SJCRH30 (cell line): ENCODE measurements around the gene LGALS3BP. TPM values are rescaled to one million over a fixed set of nuclear protein-coding genes. Genes with fewer than 3 reads are reported as not detected.
"Not testable (repeated sequence)": the region's sequence is repeated elsewhere in the genome, so short reads cannot be mapped to it uniquely, and the experiment has no call there.

ENCODE experiments used
- DNase-seq, 2 experiments: peaks; one replicate each; pipeline ENCODE4 v3.0.0-alpha.2; 2015 to 2020
- H3K27ac ChIP-seq: fragments of 250-450 bp; sonication (Bioruptor Pico); 2 replicates; pipeline ENCODE4 v1.5.1; 2020; ENCODE audit warnings: mild to moderate bottlenecking, moderate library complexity
- H3K27me3 ChIP-seq: fragments of 250-450 bp; sonication (Bioruptor Pico); 2 replicates; pipeline ENCODE4 v1.5.1; 2020; ENCODE audit warnings: mild to moderate bottlenecking, moderate library complexity
- H3K36me3 ChIP-seq: fragments of 250-450 bp; sonication (Bioruptor Pico); 2 replicates; pipeline ENCODE4 v1.5.1; 2020; ENCODE audit warnings: mild to moderate bottlenecking, moderate library complexity
- H3K4me1 ChIP-seq: fragments of 250-450 bp; sonication (Bioruptor Pico); 2 replicates; pipeline ENCODE4 v1.5.1; 2020; ENCODE audit warnings: mild to moderate bottlenecking, moderate library complexity
- H3K4me3 ChIP-seq: fragments of 250-450 bp; sonication (Bioruptor Pico); 2 replicates; pipeline ENCODE4 v1.5.1; 2020; ENCODE audit warnings: mild to moderate bottlenecking, moderate library complexity
- H3K9me3 ChIP-seq: fragments of 250-450 bp; sonication (Bioruptor Pico); replicated peaks from 2 replicates; pipeline ENCODE4 v1.5.1; 2020; ENCODE audit warnings: mild to moderate bottlenecking, moderate library complexity
- total RNA-seq: library from RNA; depleted of rRNA; stranded (reverse); fragments of >200 nt; shearing (Covaris generic); gene quantifications from 2 replicates; pipeline ENCODE4 v1.2.3, GENCODE V29; 2014

Gene LGALS3BP
- total RNA-seq, 1 experiment from 2014 or later = 140 TPM

DNA sequence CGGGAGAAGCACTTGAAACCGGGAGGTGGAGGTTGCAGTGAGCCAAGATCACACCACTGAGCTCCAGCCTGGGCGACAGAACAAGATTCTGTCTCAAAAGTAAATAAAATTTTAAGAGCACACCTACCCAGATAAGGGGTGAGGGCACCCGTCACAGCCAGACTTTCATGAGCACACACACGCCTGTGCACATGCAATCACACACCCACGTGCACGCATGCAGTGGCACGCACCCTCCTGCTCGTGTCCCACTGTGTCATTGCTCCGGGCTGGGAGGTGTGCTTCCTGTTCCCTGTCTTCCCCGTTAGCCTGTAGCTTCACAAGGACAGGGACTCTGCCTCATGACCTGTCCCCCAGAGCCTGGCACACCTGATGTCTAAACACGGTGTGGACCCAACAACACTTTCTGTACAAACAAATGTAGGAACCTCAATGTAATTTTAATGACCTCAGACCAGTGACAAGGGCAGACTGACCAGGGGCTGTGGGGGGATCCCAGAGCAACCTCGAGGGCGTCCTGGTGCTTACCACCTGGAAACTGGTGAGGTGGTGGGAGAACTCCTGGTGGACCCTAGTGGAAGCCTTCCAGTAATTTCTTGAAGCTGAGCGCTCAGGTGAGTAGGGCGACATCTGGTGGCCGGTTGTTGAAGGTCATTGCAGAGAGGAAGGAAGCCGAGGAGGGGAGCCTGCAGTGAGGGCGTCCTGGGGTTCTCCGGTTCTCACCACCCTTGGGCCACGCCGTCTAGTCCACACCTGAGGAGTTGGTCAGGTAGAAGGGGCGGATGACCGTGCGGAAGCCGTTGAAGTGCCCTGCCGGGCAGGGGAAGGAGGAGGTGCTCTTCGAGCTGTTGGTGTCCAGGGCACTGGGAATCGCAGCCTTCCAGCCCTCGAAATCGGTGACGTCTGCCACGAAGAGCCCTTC lies 8.6 kb downstream of the LGALS3BP start:
- no peak overlapping the region for H3K27ac ChIP-seq
- no peaks in the 10 kb centered on the region for H3K27me3 ChIP-seq
- peak; percentile 84 to 94 for DNase-seq
- H3K4me3 ChIP-seq = no peak overlapping the region
- H3K4me1 ChIP-seq = peaks cover 32% of the 10 kb centered on the region
- H3K9me3 ChIP-seq = no peaks in the 10 kb centered on the region
- H3K36me3 ChIP-seq = no peaks in the 10 kb centered on the region

DNA sequence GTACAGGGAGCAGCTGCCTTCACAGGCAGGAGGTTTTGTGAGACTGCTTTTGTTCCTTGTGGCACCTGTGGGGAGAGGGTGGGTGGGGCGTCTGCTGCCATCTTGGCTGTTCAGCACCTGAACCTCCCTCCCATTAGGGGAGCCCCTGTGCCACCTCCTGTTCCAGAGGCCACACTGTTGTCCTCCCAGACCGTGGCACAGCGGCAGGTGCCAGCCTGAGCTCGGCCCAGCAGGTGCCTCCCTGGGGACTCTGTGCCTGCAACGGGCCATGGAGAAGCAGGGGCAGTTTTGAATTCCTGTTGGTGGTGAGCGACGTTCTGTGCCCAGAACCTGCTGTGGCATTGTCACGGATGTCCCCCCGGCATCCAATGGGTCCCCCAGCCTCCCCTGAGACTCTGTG lies 9.9 kb downstream of the LGALS3BP start:
- Histone ChIP-seq H3K27me3 (no peaks in the 10 kb centered on the region), H3K9me3 (no peaks in the 10 kb centered on the region), H3K4me3 (no peak overlapping the region), H3K36me3 (no peaks in the 10 kb centered on the region), H3K27ac (no peak overlapping the region), H3K4me1 (peaks cover 27% of the 10 kb centered on the region)
- no peak for DNase-seq

DNA sequence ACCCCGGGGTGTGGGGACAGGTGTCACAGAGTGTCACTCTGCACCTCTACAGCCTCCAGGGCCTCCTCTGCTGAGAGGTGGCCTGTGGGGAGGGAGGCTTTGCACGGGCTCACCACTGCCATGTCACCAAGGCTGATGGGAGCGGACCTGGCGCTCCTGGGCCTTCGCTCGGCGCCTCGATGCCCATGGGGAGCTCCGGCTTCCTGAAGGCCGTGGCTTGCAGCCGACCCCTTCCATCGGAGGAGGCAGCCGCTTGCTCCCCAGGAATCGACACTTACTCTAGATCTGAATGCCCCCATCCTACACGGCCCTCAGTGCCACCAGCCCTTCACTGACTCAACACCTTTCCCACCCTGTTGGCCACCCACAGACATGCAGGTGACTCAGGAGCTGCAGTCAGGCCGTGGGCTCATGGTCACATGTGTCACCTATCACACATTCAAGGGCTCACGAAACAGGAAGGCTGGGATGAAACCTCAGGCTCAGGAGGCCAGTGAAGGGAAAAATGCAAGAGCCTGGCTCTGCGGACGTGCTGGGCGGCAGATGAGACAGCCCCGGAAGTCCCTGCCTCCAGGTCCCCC lies 11.9 kb downstream of the LGALS3BP start:
- H3K9me3 ChIP-seq = no peaks in the 10 kb centered on the region
- H3K27me3 ChIP-seq = no peaks in the 10 kb centered on the region
- no peak overlapping the region for H3K4me3 ChIP-seq
- no peak for DNase-seq
- no peak overlapping the region for H3K27ac ChIP-seq
- H3K4me1 ChIP-seq = peaks cover 11% of the 10 kb centered on the region; the same call in 1 of the 2 replicates
- no peaks in the 10 kb centered on the region for H3K36me3 ChIP-seq

DNA sequence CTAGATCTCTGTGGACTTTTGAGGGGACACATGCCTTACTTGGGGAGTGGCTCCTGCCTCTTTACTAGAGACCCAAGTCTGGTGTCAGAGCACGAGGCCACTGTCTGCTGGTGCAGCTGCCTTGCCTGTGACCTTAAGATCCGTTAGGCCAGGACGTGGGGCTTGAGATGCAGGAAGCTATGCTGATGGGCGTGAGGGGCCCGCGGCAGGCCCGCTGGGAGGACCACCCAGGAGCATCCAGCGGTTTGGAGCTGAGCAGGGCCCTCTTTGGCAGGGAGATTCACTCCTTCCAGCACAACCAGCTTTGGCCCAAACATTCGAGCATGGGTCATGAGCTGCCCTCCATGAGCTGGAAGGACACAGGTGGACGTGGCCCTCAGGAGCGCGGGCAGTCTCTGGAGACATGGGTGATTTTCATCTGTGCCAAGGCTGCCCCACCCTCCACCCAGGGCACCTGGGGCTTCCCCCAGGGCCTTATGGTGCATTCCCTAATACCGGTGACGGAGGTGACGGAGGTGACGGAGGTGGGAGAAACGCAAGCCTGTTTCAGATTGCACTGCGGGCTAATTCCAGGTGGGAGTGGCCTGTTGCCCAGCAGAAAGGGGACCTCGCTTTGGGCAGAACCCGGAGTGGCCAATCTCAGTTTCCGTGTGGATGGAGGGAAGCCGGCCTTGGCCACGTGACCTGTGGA lies 12.7 kb downstream of the LGALS3BP start:
- Histone ChIP-seq H3K36me3 (no peaks in the 10 kb centered on the region), H3K27ac (peak overlapping the region; percentile 9; the same call in 1 of the 2 replicates), H3K9me3 (no peaks in the 10 kb centered on the region), H3K27me3 (no peaks in the 10 kb centered on the region), H3K4me1 (peaks cover 18% of the 10 kb centered on the region; the same call in 1 of the 2 replicates), H3K4me3 (no peak overlapping the region)
- DNase-seq = peak; percentile 79 to 80

DNA sequence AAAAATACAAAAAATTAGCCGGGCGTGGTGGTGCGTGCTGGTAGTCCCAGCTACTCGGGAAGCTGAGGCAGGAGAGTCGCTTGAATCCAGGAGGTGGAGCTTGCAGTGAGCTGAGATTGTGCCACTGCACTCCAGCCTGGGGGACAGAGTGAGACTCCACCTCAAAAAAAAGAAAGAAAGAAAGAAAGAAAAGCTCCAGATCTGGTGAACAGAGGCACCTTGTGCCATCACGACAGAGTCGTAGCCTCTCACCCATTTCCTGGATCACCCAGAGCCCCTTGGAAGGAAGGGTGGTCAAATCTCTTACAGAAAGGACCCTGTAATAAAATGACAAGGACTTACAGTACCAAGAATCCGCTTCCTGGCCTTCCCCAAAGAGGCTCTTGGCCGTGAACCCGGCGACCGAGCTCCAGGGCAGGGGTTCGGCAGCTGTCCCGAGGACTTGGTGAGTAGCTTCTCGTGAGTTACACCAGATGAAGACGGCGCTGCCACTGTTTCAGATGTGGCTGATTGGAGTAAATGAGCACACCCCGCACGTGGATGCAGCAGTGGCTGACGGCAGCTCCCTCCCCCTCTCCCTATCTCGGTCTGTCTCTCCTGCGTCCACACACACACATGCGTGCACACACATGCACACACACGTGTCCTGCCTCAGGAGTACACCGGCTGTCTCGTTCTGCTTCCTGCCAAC lies 13.5 kb downstream of the LGALS3BP start:
- H3K4me1 ChIP-seq = peaks cover 18% of the 10 kb centered on the region; the same call in 1 of the 2 replicates
- H3K27me3 ChIP-seq = no peaks in the 10 kb centered on the region
- peak overlapping the region; percentile 9; the same call in 1 of the 2 replicates for H3K27ac ChIP-seq
- no peaks in the 10 kb centered on the region for H3K36me3 ChIP-seq
- H3K9me3 ChIP-seq = no peaks in the 10 kb centered on the region
- no peak overlapping the region for H3K4me3 ChIP-seq
- DNase-seq = no peak

DNA sequence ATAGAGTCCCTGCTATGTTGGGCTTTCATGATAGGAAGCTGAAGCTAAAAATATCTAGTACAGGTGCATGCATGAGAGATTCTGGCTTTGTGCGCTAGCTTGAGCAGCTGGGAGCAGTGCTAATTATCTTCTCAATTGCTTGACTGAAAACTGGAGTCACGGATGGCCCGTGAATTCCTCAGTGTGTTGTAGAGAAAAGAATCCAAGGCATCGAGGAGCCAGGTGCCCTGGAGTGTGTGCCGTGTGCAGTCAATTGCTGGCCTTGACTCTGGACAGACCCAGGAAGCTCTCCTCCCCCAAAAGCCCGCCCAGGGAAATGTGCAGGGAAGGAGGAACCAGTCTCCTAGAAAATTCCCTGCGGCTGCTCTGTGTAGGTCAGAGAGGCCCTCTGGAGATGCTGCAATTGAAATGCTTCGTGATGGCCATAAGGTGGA lies 14.2 kb downstream of the LGALS3BP start:
- no peaks in the 10 kb centered on the region for H3K27me3 ChIP-seq
- no peaks in the 10 kb centered on the region for H3K36me3 ChIP-seq
- no peak for DNase-seq
- H3K9me3 ChIP-seq = no peaks in the 10 kb centered on the region
- peaks cover 18% of the 10 kb centered on the region; the same call in 1 of the 2 replicates for H3K4me1 ChIP-seq
- H3K4me3 ChIP-seq = no peak overlapping the region
- no peak overlapping the region for H3K27ac ChIP-seq

DNA sequence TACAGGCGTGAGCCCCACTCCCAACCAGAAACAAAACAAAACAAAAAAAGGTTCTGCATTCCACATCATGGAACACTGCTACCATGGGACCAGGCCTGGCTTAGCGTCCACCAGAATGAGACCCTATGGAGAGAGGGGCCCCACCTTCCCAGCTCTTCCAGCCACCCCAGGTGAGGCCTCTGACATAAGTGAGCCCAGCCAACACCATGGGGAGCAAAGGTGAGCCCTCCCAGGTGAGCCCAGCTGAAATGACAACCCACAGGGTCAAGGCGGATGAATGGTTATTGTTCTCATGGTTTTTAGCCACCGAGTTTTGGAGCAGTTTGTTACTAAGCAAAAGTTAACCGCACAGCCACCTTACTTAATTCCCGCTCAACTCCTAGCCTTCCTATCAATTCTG lies 16.3 kb downstream of the LGALS3BP start:
- Histone ChIP-seq H3K4me1 (peaks cover 18% of the 10 kb centered on the region; the same call in 1 of the 2 replicates), H3K36me3 (no peaks in the 10 kb centered on the region), H3K27me3 (no peaks in the 10 kb centered on the region), H3K4me3 (no peak overlapping the region), H3K9me3 (no peaks in the 10 kb centered on the region), H3K27ac (no peak overlapping the region)
- no peak for DNase-seq

DNA sequence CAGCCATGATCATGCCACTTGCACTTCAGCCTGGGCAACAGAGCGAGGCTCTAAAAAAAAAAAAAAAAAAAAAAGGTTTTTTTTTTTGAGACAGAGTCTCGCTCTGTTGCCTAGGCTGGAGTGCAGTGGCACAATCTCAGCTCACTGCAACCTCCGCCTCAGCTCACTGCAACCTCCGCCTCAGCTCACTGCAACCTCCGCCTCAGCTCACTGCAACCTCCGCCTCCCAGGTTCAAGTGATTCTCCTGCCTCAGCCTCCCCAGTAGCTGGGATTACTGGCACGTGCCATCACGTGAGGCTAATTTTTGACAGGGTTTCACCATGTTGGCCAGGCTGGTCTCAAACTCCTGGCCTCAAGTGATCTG lies 16.8 kb downstream of the LGALS3BP start:
- H3K9me3 ChIP-seq, H3K4me3 ChIP-seq, H3K36me3 ChIP-seq, H3K27ac ChIP-seq, DNase-seq, H3K27me3 ChIP-seq: not testable (repeated sequence)
- peaks cover 18% of the 10 kb centered on the region; the same call in 1 of the 2 replicates for H3K4me1 ChIP-seq

DNA sequence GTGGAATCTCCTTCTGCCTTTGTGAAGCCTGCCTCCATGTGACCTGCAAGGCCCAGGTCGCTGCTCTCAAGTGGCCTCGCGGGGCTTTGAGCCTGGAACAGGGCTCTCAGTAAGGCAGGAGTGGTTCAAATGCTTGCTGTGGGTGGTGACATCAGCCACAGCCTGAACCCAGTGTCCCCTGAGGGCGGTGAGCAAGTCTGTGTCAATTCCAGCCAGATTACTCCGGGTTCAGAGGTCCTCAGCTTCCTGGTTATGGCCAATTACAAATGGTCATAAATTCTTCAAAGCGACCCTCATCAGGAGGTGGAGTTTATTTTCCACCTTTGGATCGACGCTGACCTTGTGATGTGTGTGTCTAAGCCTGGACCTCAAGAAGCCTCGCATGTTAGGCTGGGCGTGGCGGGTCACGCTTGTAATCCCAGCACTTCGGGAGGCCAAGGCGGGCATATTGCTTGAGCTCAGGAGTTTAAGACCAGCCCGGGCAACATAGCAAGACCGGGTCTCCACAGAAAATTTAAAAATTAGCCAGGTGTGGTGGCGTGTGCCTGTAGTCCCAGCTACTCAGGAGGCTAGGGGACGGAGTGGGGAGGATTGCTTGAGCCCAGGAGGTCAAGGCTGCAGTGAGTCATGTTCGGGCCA lies 17.3 kb downstream of the LGALS3BP start:
- H3K27me3 ChIP-seq = no peaks in the 10 kb centered on the region
- DNase-seq = peak; percentile 51 to 58
- no peaks in the 10 kb centered on the region for H3K36me3 ChIP-seq
- no peak overlapping the region for H3K4me3 ChIP-seq
- H3K4me1 ChIP-seq = peaks cover 16% of the 10 kb centered on the region; the same call in 1 of the 2 replicates
- no peaks in the 10 kb centered on the region for H3K9me3 ChIP-seq
- H3K27ac ChIP-seq = no peak overlapping the region

DNA sequence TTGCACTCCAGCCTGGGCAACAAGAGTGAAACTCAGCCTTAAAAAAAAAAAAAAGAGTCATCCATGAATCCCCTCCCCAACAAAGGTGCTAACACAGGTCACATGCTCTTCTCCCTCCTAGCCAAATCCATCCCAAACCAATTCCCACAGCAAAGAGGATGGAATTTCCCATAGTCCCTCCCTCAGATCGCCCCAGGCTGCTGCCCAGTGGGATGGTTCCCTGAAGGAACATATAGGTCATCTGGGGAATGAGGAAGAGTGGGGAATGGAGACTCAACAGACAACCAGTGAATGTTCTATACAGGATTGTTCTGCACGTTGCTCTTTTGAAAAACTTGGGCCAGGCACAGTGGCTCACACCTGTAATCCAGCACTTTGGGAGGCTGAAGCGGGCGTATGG lies 18.2 kb downstream of the LGALS3BP start:
- Histone ChIP-seq H3K4me3 (no peak overlapping the region), H3K9me3 (no peaks in the 10 kb centered on the region), H3K36me3 (no peaks in the 10 kb centered on the region), H3K27me3 (no peaks in the 10 kb centered on the region), H3K27ac (no peak overlapping the region), H3K4me1 (peaks cover 7% of the 10 kb centered on the region; the same call in 1 of the 2 replicates)
- DNase-seq = no peak

DNA sequence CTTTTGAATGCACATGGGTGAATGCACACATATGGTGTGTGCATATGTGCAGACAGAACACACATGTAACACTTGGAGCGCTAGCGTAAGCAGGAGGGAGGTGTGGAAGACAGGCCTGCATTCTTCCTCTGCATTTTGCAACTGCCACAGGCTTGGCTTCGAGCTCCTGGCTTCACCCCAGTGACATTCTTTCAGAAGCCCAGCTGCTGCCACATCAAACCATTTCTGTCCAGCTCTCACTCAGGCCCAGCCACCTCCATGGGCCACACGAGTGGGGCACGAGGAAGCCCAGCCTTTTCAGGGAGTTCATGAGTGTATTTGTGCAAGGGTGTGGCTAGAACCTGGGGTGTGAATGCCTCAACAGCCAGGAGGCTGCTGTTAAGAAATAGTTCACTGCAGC lies 18.8 kb downstream of the LGALS3BP start:
- H3K27ac ChIP-seq = no peak overlapping the region
- no peak for DNase-seq
- no peaks in the 10 kb centered on the region for H3K36me3 ChIP-seq
- H3K4me3 ChIP-seq = no peak overlapping the region
- H3K4me1 ChIP-seq = peaks cover 7% of the 10 kb centered on the region; the same call in 1 of the 2 replicates
- no peaks in the 10 kb centered on the region for H3K27me3 ChIP-seq
- H3K9me3 ChIP-seq = no peaks in the 10 kb centered on the region

DNA sequence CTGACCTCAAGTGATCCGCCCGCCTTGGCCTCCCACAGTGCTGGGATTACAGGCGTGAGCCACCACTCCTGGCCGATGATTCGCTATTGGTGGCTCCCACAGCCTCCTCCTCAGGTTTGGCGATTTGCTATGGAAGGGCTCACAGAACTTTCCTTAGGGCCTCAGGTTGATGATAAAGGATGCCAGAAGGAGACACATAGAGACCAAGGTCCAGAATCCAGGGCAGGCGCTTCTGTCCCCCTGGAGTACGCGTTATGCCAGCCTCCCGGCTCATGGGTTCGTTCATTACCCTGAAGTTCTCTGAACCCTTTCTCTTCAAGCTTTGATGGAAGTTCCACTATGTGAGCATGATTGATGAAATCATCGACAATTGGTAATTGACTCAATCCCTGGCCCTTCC lies 19.9 kb downstream of the LGALS3BP start:
- Histone ChIP-seq H3K4me3 (no peak overlapping the region), H3K27me3 (no peaks in the 10 kb centered on the region), H3K27ac (no peak overlapping the region), H3K4me1 (peaks cover 7% of the 10 kb centered on the region; the same call in 1 of the 2 replicates), H3K9me3 (no peaks in the 10 kb centered on the region), H3K36me3 (no peaks in the 10 kb centered on the region)
- no peak for DNase-seq

DNA sequence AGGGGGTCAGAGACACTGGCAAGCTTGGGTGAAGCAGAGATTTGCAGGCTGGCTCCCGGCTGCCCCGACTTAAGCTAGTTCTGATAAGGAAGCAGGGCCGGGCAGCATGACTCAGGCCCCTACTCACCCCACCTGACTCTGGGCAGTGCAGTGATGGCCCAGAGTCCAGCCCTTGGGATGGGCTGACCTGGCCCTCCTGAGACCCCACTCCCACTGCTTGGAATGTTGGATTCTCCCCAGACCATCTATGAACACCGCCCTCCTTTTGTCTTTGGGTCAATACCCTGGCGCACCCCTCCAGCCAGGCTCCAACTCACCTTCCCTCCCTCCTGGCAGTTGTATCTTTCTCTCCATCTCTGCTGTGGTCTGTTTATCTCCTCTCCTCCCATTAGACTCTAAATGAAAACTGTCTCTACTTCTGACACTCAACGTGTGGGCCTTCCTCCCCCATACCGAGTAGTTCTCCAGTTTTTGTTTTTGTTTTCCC lies 21.0 kb downstream of the LGALS3BP start:
- Histone ChIP-seq H3K4me3 (no peak overlapping the region), H3K9me3 (no peaks in the 10 kb centered on the region), H3K27me3 (no peaks in the 10 kb centered on the region), H3K4me1 (peaks cover 7% of the 10 kb centered on the region; the same call in 1 of the 2 replicates), H3K27ac (no peak overlapping the region), H3K36me3 (no peaks in the 10 kb centered on the region)
- no peak for DNase-seq

DNA sequence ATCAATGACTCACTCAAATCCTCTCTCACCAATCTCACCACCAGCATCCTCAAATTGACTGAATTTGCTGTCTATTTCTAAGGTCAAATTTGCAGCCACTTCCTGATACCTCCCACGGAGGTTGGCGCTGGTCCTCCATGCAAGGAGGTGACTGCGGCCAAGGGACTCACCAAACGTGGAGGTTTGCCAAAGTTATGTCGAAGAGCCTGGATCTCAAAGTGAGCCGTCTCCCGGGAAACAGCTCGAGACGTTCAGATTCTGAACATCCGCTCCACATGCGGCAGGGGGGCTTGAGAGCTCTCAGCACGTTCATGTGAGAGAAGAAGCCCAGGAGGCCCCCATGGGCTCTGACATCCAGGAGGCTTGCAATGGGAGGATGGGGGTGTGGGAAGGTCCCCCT lies 22.6 kb downstream of the LGALS3BP start:
- no peak for DNase-seq

More for the DNA sequence above, 22.6 kb downstream of the LGALS3BP start:
- Histone ChIP-seq H3K27ac (no peak overlapping the region), H3K9me3 (no peaks in the 10 kb centered on the region), H3K4me3 (no peak overlapping the region), H3K36me3 (no peaks in the 10 kb centered on the region), H3K27me3 (no peaks in the 10 kb centered on the region), H3K4me1 (peaks cover 10% of the 10 kb centered on the region)
